Adrenal gland (tissue), 12 donors: ENCODE results near the gene SSH2. TPM values are rescaled to one million over a fixed set of nuclear protein-coding genes. Genes with fewer than 3 reads are reported as not detected.
"Not testable (repeated sequence)": the region's sequence is repeated elsewhere in the genome, so short reads cannot be mapped to it uniquely, and the experiment has no call there.

Experiments used
- DNase-seq, 7 donors: peaks; one replicate each; pipeline ENCODE4 v3.0.0-alpha.2; 2019 to 2020
- H3K27ac ChIP-seq, 5 donors: fragments of 200-600 bp; sonication (generic) in 4 of 5; 1 replicate in 3 of 5; 2 replicates in 2 of 5; pipeline versions ENCODE4 v1.5.1 to v1.8.0; 2016 to 2020; ENCODE audit warnings: mild to moderate bottlenecking in 1 of 5
- H3K27me3 ChIP-seq: fragments of 200-600 bp; 2 replicates; pipeline ENCODE4 v1.8.0; 2021
- H3K36me3 ChIP-seq, 2 donors: fragments of 200-600 bp; replicated peaks in 1 of 2; 1 replicate in 1 of 2; 2 replicates in 1 of 2; pipeline versions ENCODE4 v1.5.1 to v1.8.0; 2018 to 2022
- H3K4me1 ChIP-seq, 2 donors: fragments of 200-600 bp; replicated peaks in 1 of 2; 1 replicate in 1 of 2; 2 replicates in 1 of 2; pipeline versions ENCODE4 v1.5.1 to v1.8.0; 2018 to 2021
- H3K4me3 ChIP-seq, 4 donors: fragments of 200-600 bp; sonication (generic) in 3 of 4; one replicate each; pipeline ENCODE4 v1.5.1; 2016 to 2018
- H3K9me3 ChIP-seq, 3 donors: fragments of 200-600 bp; sonication (generic) in 1 of 3; replicated peaks in 1 of 3; 1 replicate in 2 of 3; 2 replicates in 1 of 3; pipeline versions ENCODE4 v1.5.1 to v1.8.0; 2016 to 2021
- POLR2A ChIP-seq, 2 donors: fragments of 450-650 bp; IDR thresholded peaks; one replicate each; pipeline ENCODE4 v1.6.1; 2017; ENCODE audit warnings: antibody characterized with exemption in 2 of 2, mild to moderate bottlenecking in 2 of 2, moderate library complexity in 1 of 2
- WGBS, 4 donors: extraction: QIAGEN DNeasy Blood & Tissue Kit in 2 of 4; methylation state at CpG; one replicate each; pipeline versions ENCODE4 v1.1.5 to v1.1.7; 2013 to 2017; 5-methylcytosine and 5-hydroxymethylcytosine counted together
- intact Hi-C, 2 donors: fragments of 100-400 bp; cut with DNase I; formaldehyde crosslinking; loops; one replicate each; pipeline versions ENCODE4 v1.14.1 to v1.15.0; 2022 to 2023
- polyA plus RNA-seq, 3 donors: library from polyadenylated mRNA; stranded (reverse); fragments of 200-250 nt in 2 of 3; fragments of 350-450 nt in 1 of 3; fragmentation: Illumina TruSeq in 1 of 3; extraction: RNeasy Lipid Tissue Mini Kit (QIAGEN cat#74804) in 1 of 3; gene quantifications; one replicate each; pipeline ENCODE4 v1.2.3, GENCODE V29; 2013 to 2014
- total RNA-seq, 9 donors: library from RNA; depleted of rRNA in 4 of 9; stranded (reverse); fragments of >200 nt in 4 of 9; fragments of 120-200 nt in 1 of 9; fragmentation: NEBNext Ultra II Directional in 1 of 9; extraction: Animal tissue kit (Norgen Biotek cat#: 25700) in 1 of 9; gene quantifications; one replicate each; pipeline versions ENCODE4 v1.1.0 to v1.2.4, GENCODE V29; 2013 to 2023
- TF ChIP-seq, protein P1 (sequence below), 6 experiments: fragments of 450-650 bp in 4 of 6; fragments of 200-600 bp in 2 of 6; sonication (generic) in 1 of 6; IDR thresholded peaks; 1 replicate in 5 of 6; 2 replicates in 1 of 6; pipeline versions ENCODE4 v1.5.1 to v1.8.0; 2016 to 2021; ENCODE audit warnings: antibody characterized with exemption in 6 of 6, mild to moderate bottlenecking in 2 of 6, moderate library complexity in 1 of 6
- donor health status: healthy with polysubstance abuse.
- donor health status: Bipolar disorder and iron deficiency.
- donor health status: DM: yes; HTN: yes; CAD: no.
- donor health status: DM: no; HTN: no; CAD: no.
- donor health status: DM: no; HTN: no; CAD: no.
- donor health status: DM: yes; HTN: yes; CAD: no.

SSH2 gene
- total and polyA plus RNA-seq, 12 donors = 7.6 to 35.8 (median 20.8) TPM

DNA sequence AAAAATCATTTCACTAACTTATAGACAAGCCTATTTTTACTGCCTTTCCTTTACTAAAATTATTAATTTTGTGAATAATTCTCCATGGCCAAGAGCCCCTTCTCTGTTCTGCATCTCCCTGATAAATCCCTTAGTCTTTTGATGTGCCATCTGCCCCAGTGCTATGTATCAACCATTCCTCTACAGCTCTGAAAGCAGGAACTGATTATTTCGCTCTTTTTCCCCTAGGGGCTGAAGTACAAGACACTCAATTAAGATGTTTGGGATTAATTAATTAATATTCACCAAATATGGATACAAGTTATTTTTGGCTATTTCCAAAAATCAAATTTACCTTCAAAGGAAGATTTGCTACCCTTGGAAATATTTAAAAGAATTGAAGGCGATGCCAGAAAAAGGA lies 26.6 kb downstream of the SSH2 start:
- Histone ChIP-seq H3K27me3 (no peaks in the 10 kb centered on the region), H3K4me1 (no peaks in the 10 kb centered on the region), H3K36me3 (no peaks in the 10 kb centered on the region), H3K9me3 (no peaks in the 10 kb centered on the region), H3K27ac (no peak overlapping the region), H3K4me3 (no peak overlapping the region)
- 94 to 99% (median 94%) methylated on average over 2 of the region's 2 CpGs for WGBS, 4 donors
- intact Hi-C loops = no loop called here
- DNase-seq = no peak
- TF ChIP-seq POLR2A (IDR thresholded peaks at IDR 0.05) = no peak
- TF ChIP-seq, protein P1, sequence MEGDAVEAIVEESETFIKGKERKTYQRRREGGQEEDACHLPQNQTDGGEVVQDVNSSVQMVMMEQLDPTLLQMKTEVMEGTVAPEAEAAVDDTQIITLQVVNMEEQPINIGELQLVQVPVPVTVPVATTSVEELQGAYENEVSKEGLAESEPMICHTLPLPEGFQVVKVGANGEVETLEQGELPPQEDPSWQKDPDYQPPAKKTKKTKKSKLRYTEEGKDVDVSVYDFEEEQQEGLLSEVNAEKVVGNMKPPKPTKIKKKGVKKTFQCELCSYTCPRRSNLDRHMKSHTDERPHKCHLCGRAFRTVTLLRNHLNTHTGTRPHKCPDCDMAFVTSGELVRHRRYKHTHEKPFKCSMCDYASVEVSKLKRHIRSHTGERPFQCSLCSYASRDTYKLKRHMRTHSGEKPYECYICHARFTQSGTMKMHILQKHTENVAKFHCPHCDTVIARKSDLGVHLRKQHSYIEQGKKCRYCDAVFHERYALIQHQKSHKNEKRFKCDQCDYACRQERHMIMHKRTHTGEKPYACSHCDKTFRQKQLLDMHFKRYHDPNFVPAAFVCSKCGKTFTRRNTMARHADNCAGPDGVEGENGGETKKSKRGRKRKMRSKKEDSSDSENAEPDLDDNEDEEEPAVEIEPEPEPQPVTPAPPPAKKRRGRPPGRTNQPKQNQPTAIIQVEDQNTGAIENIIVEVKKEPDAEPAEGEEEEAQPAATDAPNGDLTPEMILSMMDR (IDR thresholded peaks at IDR 0.05) = no peak

DNA sequence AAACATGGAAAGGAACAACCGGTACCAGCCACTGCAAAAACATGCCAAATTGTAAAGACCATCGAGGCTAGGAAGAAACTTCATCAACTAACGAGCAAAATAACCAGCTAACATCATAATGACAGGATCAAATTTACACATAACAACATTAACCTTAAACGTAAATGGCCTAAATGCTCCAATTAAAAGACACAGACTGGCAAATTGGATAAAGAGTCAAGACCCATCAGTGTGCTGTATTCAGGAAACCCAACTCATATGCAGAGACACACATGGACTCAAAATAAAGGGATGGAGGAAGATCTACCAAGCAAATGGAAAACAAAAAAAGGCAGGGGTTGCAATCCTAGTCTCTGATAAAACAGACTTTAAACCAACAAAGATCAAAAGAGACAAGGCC lies 32.9 kb downstream of the SSH2 start:
- intact Hi-C loops, H3K27ac ChIP-seq, DNase-seq, H3K4me1 ChIP-seq, H3K27me3 ChIP-seq, H3K36me3 ChIP-seq, H3K4me3 ChIP-seq, H3K9me3 ChIP-seq: not testable (repeated sequence)
- WGBS, 4 donors = 93 to 98% (median 94%) methylated on average over 4 of the region's 4 CpGs

DNA sequence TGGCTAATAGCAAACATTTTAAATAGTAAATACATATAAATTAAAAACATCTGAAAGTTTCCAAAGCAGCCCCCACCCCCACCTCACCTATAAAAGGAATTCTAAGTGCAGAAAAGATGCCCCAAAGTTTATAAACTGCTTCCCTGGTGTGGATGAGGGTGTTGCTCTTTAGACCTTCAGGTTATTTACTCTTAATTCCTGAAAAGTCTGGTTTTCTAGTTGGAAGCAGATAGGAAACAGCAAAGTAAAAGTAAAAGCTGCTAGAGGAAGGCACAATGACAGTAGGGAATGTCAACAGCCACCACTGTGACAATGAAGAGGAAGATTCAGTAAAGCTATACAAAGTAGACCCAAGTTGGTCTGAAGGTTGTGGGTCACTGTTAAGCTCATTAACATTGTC lies 37.8 kb downstream of the SSH2 start:
- TF ChIP-seq, protein P1 (IDR thresholded peaks at IDR 0.05) = no peak
- no peak for TF ChIP-seq POLR2A (IDR thresholded peaks at IDR 0.05)
- H3K4me1 ChIP-seq = peaks cover 0 to 6% of the 10 kb centered on the region in 2 donors
- no peaks in the 10 kb centered on the region for H3K36me3 ChIP-seq
- no peaks in the 10 kb centered on the region for H3K27me3 ChIP-seq
- H3K4me3 ChIP-seq = no peak overlapping the region
- DNase-seq = no peak
- intact Hi-C loops = no loop called here
- no peaks in the 10 kb centered on the region for H3K9me3 ChIP-seq
- H3K27ac ChIP-seq = no peak overlapping the region

DNA sequence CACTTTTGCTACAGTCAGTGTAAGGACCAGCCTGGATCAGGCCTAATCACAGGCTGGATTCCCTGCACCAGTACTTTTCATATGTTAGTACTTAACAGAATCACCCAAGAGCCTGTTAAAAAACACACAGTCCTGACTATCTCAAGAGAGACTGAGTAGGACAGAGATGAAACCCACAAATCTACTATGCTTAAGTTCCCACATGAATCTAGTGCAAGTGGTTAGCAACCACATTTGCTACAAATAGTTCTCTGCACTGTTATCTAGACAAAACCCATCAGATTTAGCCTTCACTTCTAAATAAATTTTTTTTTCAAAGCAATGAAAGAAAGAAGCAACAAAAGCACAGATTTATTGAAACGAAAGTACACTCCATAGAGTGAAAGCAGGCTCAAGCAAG lies 38.9 kb downstream of the SSH2 start:
- no peaks in the 10 kb centered on the region for H3K27me3 ChIP-seq
- intact Hi-C loops = no loop called here

DNA sequence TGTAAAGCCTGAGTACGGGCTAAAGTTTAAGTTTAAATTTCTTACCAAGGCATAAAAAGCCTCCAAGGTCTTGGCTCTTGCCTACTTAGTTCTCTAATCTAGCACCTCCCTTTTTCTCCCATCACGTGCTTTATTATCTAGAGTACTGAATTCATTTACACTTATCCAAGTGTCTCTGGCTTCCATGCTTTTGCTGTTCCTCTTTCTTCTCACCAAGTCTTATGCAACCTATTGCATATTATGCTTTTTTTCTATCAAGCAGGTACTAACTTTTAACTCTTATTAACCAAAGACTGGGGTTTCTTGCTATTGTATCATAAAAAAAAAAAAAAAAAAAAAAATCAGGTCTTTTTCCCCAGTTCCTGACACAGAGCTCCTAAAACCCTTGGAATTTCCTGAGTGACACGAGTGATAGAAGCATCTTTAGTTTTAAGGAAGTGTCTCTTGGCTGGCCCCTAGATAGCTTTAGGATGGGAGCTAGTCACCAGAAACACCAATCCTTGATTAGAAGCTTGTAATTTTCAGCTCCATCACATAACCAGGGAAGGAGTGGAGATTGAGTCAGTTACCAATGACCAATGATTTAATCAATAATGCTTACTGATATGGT lies 44.9 kb downstream of the SSH2 start:
- no peaks in the 10 kb centered on the region for H3K9me3 ChIP-seq
- TF ChIP-seq, protein P1 (IDR thresholded peaks at IDR 0.05) = no peak
- TF ChIP-seq POLR2A (IDR thresholded peaks at IDR 0.05) = no peak
- WGBS, 4 donors = 64 to 82% (median 66%) methylated on average over 3 of the region's 3 CpGs
- H3K4me1 ChIP-seq = peaks cover 0 to 7% of the 10 kb centered on the region in 2 donors
- intact Hi-C loops = no loop called here
- H3K36me3 ChIP-seq = no peaks in the 10 kb centered on the region
- no peak for DNase-seq
- no peaks in the 10 kb centered on the region for H3K27me3 ChIP-seq
- no peak overlapping the region for H3K4me3 ChIP-seq
- no peak overlapping the region for H3K27ac ChIP-seq

More for the DNA sequence above, 38.9 kb downstream of the SSH2 start:
- peaks cover 0 to 6% of the 10 kb centered on the region in 2 donors for H3K4me1 ChIP-seq
- no peaks in the 10 kb centered on the region for H3K36me3 ChIP-seq
- no peak overlapping the region for H3K27ac ChIP-seq
- TF ChIP-seq POLR2A (IDR thresholded peaks at IDR 0.05) = no peak
- TF ChIP-seq, protein P1 (IDR thresholded peaks at IDR 0.05) = no peak
- DNase-seq = no peak
- H3K9me3 ChIP-seq = no peaks in the 10 kb centered on the region
- WGBS, 4 donors = 87 to 94% (median 92%) methylated on average over 1 of the region's 1 CpG
- no peak overlapping the region for H3K4me3 ChIP-seq
